Embryonic facial prominence (tissue), 1 donor: ENCODE data around the gene MRGPRD.

Experiments
- DNase-seq: peaks from one replicate; pipeline ENCODE4 v3.0.0-alpha.2; 2016; ENCODE audit errors: extremely low spot score

The MRGPRD gene

DNA sequence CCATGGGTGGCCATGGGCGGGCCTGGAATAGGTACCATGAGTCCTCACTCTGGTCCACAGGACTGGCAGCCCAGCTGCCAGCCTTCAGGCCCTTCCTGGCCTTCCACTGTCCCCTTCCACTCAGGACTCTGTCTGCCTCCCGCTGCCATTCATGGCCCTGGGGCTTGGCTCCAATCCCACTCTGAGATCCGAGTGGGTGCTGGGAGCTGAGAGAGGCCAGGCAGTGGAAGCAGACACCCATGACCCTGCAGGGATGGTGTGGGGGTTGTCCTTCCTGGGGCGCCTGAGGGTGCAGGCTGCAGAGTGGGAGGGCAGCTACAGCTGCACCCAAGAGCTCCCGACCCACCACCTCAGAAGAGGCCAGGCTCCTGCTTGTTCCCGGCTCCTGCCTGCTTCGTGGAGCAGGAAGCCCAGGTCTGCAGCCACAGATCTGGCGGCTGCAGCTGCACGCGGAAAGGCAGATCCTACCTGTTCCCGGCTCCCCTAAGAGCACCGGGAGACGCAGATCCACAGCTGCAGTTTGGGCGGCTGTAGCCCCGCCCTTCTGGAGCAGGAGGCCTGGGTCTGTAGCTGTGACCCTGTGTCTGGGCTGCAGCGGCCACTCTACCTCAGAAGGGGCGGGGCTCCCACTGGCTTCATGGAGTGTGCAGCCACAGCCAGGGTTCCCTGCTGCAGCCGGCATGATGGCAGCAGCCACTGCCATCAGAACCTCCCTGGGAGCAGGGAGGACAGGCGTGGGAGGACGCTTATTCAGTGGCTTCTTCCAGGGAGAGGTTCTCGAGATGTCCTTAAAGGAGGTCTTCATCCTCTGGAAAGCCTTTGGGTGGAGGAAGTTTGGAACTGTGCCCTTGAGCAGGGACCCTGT, 49.6 kb downstream of the MRGPRD start:
- DNase-seq, result no peak
